GM13976 (cell line): Measurements from ENCODE around the gene TMPRSS4.

Experiments used
- DNase-seq: peaks from one replicate; pipeline ENCODE4 v3.0.0; 2012; ENCODE audit warnings: low spot score
- in situ Hi-C: fragments of 300-500 bp; cut with MboI; formaldehyde crosslinking; loops from one replicate; pipeline ENCODE4 v1.12.0; 2022; ENCODE audit warnings: low sequenced_read_pairs, mixed read lengths, inconsistent platforms; ENCODE audit not compliant: unreplicated experiment
- TF ChIP-seq, protein P1 (sequence below): IDR thresholded peaks from 2 replicates; pipeline ENCODE4 v1.5.1; 2012; ENCODE audit warnings: borderline replicate concordance, mild to moderate bottlenecking; ENCODE audit not compliant: insufficient read depth; ENCODE audit errors: extremely low read depth, missing control alignments, control extremely low read depth

Gene TMPRSS4

DNA sequence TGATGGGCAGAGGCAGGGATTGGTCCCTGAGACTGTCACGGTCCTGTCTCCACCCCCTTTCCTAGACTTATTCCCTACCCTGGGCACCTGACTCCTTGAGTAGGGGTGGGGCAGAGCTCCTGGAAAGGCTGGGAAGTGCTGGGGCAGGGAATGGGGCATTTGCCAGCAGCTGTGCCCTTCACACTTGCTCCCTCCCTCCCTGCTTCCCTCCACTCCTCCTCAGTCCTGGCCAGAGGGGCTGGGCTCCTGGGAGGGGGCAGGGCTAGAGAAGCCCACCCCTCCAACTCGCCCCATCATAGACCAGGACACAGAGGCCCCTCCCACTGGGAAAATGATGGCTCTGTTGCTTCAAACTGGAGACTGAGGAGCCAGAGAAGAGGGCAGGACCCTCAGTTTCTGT, 88.0 kb downstream of the TMPRSS4 start:
- DNase-seq = no peak
- TF ChIP-seq, protein P1, sequence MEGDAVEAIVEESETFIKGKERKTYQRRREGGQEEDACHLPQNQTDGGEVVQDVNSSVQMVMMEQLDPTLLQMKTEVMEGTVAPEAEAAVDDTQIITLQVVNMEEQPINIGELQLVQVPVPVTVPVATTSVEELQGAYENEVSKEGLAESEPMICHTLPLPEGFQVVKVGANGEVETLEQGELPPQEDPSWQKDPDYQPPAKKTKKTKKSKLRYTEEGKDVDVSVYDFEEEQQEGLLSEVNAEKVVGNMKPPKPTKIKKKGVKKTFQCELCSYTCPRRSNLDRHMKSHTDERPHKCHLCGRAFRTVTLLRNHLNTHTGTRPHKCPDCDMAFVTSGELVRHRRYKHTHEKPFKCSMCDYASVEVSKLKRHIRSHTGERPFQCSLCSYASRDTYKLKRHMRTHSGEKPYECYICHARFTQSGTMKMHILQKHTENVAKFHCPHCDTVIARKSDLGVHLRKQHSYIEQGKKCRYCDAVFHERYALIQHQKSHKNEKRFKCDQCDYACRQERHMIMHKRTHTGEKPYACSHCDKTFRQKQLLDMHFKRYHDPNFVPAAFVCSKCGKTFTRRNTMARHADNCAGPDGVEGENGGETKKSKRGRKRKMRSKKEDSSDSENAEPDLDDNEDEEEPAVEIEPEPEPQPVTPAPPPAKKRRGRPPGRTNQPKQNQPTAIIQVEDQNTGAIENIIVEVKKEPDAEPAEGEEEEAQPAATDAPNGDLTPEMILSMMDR = no peak
- in situ Hi-C loops = no loop called here

DNA sequence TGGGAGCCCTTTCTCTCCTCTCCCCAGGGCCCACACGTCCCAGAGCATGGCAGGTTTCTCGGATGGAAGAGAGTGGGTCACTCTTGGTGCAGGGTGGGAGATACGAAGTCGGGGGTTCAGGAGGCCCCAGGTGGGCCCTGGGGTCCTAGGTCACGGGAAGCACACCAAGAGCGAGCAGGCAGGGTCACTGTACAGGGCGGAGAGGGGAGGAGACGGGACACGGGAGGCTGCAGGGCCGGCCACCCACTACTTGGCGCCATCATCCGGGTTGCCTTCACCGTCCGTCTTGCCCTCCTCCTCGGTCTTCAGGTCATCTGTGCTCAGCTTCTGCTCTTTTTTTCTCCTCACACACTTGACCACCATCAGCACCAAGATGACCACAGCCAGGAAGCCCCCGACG, 89.8 kb downstream of the TMPRSS4 start:
- DNase-seq = no peak
- in situ Hi-C loops = no loop called here
- TF ChIP-seq, protein P1 = no peak

DNA sequence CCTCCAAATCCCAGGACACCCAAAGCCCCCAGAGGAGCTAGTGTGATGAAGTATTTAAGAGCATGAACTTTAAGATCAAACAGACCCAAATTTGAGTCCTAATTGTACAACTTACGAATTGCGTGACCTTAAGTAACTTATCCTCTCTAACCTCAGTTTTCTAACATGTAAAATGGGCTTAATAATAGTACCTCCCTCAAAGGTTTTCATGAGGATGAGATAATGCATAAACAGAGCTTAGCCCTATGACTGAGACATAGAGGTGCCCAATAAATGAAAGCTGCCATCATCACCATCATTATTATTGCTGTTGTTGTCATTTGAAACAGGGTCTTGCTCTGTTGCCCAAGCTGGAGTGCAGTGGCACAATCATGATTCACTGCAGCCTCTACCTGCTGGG, 90.4 kb downstream of the TMPRSS4 start:
- TF ChIP-seq, protein P1 = no peak
- no peak for DNase-seq
- in situ Hi-C loops = no loop called here

DNA sequence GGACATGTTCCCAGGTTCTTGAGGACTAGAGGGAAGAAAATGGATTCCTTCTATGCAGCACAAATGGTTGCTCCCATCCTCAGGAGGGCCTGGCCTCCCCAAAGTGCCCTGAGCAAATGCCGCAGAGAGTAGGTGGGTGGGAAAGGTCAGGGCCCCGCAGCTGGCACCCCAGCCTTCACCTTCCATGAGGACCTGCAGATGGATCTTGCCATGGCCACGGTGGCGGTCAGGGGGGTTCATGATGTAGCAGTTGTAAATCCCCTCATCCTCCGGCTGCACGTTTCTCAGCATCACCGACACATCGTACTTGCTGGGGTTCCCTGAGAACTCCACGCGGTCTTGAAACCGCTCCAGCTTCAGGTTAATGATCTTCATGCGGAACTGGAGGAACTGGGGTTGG, 91.0 kb downstream of the TMPRSS4 start:
- DNase-seq = no peak
- in situ Hi-C loops = no loop called here
- TF ChIP-seq, protein P1 = no peak

DNA sequence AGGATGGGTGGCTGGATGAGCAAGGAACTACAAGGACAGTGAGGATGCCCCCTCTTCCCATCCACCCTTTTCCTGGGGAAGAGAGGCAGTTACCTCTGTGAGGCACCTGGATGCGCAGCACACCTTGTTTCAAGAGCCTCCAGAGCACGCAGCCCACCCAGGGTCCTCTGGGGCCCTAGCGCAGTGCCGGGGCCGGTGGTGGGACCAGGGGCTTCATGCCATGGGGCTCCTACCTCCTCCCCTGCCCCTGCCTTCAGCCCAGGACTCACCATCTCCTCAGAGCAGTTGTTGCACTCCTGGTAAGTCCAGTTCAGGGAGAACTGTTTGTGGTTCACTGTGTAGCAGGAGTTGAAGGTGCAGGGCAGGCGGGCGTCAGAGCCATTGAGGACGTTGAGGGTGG, 91.4 kb downstream of the TMPRSS4 start:
- no peak for DNase-seq
- in situ Hi-C loops = no loop called here
- TF ChIP-seq, protein P1 = no peak

DNA sequence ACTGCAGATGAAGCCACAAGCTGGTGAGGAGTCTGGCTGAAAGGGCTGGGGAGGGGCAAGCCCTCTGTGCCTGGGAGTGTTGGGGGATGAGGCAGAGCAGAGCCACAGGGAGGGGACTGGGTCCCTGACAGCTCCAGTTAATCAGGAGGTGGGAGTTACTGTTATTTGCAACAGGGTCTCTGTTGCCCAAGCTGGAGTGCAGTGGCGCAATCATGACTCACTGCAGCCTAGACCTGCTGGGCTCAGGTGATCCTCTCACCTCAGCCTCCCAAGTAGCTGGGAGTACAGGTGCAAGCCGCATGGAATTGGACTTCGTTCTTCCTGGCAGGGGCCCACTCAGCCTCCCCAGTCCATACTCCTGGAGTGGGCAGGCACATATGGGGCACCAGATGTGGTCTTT, 91.9 kb downstream of the TMPRSS4 start:
- TF ChIP-seq, protein P1 = no peak
- no peak for DNase-seq
- in situ Hi-C loops = no loop called here
